ENCODE data around the gene MAPT.

- TF ChIP-seq CTCF (IDR thresholded peaks at IDR 0.05; ENCODE audit: borderline replicate concordance, extremely low read depth, low read length, poor library complexity, severe bottlenecking) (no peak), EZH2 (IDR thresholded peaks at IDR 0.05; ENCODE audit: borderline replicate concordance, low read depth, low read length, severe bottlenecking) (no peak)
Measured at GRCh38 chr17:45972531-45972930, 78.2 kb downstream of the MAPT start.
